Measurements from ENCODE around the gene TCIRG1. TPM values are rescaled to one million over a fixed set of nuclear protein-coding genes. Genes with fewer than 3 reads are reported as not detected.

Gene TCIRG1
- total and polyA plus RNA-seq, 2 of the 13 experiments (the other 11 are each of a cell fraction or from before 2014, with no cell fraction given): 48.0 to 69.6 TPM

- TF ChIP-seq ZNF691 (CRISPR knock-in tag; IDR thresholded peaks at IDR 0.05; ENCODE audit: borderline replicate concordance, low read depth) (peak; percentile 91), FOXC1 (CRISPR knock-in tag; IDR thresholded peaks at IDR 0.05; ENCODE audit: borderline replicate concordance) (peak; percentile 74), ZSCAN21 (CRISPR knock-in tag; IDR thresholded peaks at IDR 0.05; ENCODE audit: borderline replicate concordance) (peak; percentile 80), U2AF2 (IDR thresholded peaks at IDR 0.05; ENCODE audit: low read depth, low read length) (no peak), DNMT3B (CRISPR knock-in tag; conservative IDR thresholded peaks at IDR 0.05) (no peak), ZBTB1 (CRISPR knock-in tag; IDR thresholded peaks at IDR 0.05; ENCODE audit: borderline replicate concordance) (no peak), ATAD3A (CRISPR knock-in tag; IDR thresholded peaks at IDR 0.05) (no peak), KLF9 (CRISPR knock-in tag; IDR thresholded peaks at IDR 0.05; ENCODE audit: low read depth) (peak; percentile 60; the same call in 1 of the 2 replicates), MBD4 (IDR thresholded peaks at IDR 0.05; ENCODE audit: borderline replicate concordance, low read length) (no peak), IRX3 (CRISPR knock-in tag; IDR thresholded peaks at IDR 0.05; ENCODE audit: borderline replicate concordance, low read depth) (peak; percentile 69; the same call in 1 of the 2 replicates), DMAP1 (CRISPR knock-in tag; IDR thresholded peaks at IDR 0.05) (peak; percentile 87), CREM (IDR thresholded peaks at IDR 0.05) (peak; percentile 77), CREM (CRISPR knock-in tag; IDR thresholded peaks at IDR 0.05) (no peak), THAP11 (CRISPR knock-in tag; IDR thresholded peaks at IDR 0.05) (peak; percentile 63), ZNF496 (CRISPR knock-in tag; IDR thresholded peaks at IDR 0.05; ENCODE audit: insufficient replicate concordance) (no peak), JUND (CRISPR knock-in tag; IDR thresholded peaks at IDR 0.05) (peak; percentile 79), ZSCAN31 (CRISPR knock-in tag; IDR thresholded peaks at IDR 0.05; ENCODE audit: low read depth) (peak; percentile 57; the same call in 1 of the 2 replicates), AHR (CRISPR knock-in tag; IDR thresholded peaks at IDR 0.05) (no peak)
- TF ChIP-seq, protein P1, sequence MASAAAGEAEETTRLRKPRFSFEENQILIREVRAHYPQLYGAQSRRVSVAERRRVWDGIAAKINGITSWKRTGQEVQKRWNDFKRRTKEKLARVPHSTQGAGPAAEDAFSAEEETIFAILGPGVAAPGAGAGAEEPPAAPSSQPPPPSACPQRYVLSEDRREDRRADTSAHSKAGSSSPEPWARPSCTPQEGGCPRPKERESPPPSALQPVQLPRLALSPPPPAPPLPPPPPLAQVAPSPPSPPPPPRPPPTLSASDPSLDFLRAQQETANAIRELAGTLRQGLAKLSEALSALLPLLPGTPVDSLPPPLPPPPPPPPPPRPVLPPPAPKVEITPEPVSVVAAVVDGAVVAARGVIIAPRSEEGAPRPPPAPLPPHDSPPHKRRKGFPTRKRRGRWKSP (CRISPR knock-in tag; IDR thresholded peaks at IDR 0.05): peak; percentile 85
- TF ChIP-seq, protein P2, sequence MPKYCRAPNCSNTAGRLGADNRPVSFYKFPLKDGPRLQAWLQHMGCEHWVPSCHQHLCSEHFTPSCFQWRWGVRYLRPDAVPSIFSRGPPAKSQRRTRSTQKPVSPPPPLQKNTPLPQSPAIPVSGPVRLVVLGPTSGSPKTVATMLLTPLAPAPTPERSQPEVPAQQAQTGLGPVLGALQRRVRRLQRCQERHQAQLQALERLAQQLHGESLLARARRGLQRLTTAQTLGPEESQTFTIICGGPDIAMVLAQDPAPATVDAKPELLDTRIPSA (CRISPR knock-in tag; IDR thresholded peaks at IDR 0.05; ENCODE audit: borderline replicate concordance): no peak
- TF ChIP-seq, protein P3, sequence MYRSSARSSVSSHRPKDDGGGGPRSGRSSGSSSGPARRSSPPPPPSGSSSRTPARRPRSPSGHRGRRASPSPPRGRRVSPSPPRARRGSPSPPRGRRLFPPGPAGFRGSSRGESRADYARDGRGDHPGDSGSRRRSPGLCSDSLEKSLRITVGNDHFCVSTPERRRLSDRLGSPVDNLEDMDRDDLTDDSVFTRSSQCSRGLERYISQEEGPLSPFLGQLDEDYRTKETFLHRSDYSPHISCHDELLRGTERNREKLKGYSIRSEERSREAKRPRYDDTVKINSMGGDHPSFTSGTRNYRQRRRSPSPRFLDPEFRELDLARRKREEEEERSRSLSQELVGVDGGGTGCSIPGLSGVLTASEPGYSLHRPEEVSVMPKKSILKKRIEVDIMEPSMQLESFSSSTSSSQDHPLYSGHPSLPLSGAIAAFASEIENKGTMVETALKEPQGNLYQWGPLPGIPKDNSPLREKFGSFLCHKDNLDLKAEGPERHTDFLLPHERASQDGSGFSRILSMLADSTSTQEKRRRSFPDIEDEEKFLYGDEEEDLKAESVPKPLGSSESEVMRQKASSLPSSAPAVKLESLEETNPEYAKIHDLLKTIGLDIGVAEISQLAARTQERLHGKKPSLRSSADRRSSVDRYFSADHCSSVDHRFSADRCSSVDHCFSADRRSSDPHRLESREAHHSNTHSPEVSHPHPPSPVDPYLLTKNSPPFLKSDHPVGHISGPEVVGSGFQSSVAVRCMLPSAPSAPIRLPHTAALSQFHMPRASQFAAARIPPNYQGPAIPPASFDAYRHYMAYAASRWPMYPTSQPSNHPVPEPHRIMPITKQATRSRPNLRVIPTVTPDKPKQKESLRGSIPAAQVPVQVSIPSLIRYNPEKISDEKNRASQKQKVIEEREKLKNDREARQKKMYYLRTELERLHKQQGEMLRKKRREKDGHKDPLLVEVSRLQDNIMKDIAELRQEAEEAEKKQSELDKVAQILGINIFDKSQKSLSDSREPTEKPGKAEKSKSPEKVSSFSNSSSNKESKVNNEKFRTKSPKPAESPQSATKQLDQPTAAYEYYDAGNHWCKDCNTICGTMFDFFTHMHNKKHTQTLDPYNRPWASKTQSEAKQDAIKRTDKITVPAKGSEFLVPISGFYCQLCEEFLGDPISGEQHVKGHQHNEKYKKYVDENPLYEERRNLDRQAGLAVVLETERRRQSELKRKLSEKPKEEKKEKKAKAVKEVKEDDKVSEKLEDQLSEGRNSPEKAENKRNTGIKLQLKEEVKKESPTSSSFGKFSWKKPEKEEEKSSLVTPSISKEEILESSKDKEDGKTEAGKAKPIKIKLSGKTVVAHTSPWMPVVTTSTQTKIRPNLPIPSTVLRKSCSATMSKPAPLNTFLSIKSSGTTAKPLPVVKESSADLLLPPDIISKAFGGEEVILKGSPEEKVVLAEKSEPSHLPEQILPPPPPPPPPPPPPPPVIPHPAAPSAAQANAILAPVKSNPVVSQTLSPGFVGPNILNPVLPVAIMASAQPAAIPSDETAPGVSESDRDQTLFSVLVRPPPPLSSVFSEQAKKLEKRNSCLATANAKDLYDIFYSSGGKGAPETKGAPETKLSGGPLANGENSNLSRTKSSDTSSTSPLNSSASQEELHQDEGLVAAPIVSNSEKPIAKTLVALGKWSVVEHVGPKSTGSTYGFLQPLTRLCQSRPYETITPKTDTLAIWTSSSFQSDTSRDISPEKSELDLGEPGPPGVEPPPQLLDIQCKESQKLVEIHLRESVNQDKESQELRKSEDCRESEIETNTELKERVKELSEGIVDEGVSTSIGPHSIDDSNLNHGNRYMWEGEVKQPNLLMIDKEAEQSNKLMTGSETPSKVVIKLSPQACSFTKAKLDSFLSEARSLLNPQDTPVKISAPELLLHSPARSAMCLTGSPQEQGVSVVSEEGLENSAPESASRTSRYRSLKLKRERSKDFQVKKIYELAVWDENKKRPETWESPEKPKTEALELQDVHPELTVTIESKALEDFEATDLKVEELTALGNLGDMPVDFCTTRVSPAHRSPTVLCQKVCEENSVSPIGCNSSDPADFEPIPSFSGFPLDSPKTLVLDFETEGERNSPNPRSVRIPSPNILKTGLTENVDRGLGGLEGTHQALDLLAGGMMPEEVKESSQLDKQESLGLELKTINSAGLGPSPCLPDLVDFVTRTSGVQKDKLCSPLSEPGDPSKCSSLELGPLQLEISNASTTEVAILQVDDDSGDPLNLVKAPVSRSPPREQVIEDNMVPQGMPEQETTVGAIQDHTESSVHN (CRISPR knock-in tag; IDR thresholded peaks at IDR 0.05): 0 out of 2 replicates have a peak, but pooled peaks have one; percentile 87
Measured at GRCh38 chr11:68038226-68038717, 553 bp upstream of the TCIRG1 start (continued).

Measured in HepG2 (cell line).